BE2C (cell line): Measurements from ENCODE around the gene SLC12A4.

Experiments
- DNase-seq: peaks from one replicate; pipeline ENCODE4 v3.0.0-alpha.2; 2020
- H3K27me3 ChIP-seq: fragments of 250-450 bp; sonication (Bioruptor Pico); 2 replicates; pipeline ENCODE4 v1.5.1; 2020; ENCODE audit warnings: mild to moderate bottlenecking
- H3K36me3 ChIP-seq: fragments of 250-450 bp; sonication (Bioruptor Pico); 2 replicates; pipeline ENCODE4 v1.5.1; 2020; ENCODE audit warnings: mild to moderate bottlenecking
- H3K4me1 ChIP-seq: fragments of 250-450 bp; sonication (Bioruptor Pico); 2 replicates; pipeline ENCODE4 v1.5.1; 2020
- H3K4me3 ChIP-seq: 2 replicates; pipeline ENCODE4 v1.5.1; 2011; ENCODE audit warnings: low read depth, low read length
- H3K9me3 ChIP-seq: fragments of 250-450 bp; sonication (Bioruptor Pico); 2 replicates; pipeline ENCODE4 v1.5.1; 2020
- TF ChIP-seq, protein P1 (sequence below): IDR thresholded peaks from 2 replicates; pipeline ENCODE4 v1.5.1; 2012; ENCODE audit warnings: mild to moderate bottlenecking, low read depth, low read length

Gene SLC12A4

DNA sequence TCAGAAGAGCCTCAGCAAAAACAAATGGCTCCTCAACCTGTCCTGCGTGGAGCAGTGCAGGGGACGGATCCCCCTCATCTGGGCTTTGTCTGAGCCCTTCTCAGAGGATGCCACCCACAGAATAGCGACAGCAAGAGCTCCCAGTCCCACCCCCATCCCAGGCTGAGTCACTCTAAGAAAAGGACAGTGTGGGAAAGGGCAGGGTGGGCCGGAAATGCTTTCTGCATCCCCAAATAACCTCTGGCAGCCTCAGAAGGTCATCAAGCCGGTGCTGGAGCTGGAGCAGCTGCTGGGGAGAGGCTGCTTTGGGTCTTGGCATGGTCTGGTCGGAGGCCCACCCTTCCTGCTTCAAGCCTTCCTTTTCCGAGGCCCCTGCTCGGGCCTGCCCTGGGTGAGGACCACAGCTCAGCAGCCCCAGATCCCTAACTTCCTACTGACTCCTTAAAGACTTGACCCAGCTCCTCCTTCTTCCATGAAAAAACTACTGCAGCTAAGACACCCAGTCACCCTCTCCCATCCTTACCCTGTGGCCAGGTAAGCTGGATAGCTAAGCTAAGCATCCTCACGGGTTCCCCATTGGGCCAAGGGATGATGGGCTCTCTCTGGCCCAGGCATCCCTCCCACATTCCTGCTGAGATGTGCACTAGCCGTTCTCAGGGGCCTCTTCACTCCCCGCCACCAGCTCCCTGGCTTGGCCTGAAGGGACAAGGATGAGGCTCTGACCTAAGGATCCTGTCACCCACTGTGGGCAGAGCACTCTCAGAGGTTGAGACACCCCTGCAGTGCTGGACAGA, 8.7 kb downstream of the SLC12A4 start:
- H3K4me3 ChIP-seq = no peak overlapping the region
- no peaks in the 10 kb centered on the region for H3K36me3 ChIP-seq
- H3K9me3 ChIP-seq = no peaks in the 10 kb centered on the region
- H3K4me1 ChIP-seq = peaks cover 10% of the 10 kb centered on the region
- DNase-seq = no peak
- TF ChIP-seq, protein P1, sequence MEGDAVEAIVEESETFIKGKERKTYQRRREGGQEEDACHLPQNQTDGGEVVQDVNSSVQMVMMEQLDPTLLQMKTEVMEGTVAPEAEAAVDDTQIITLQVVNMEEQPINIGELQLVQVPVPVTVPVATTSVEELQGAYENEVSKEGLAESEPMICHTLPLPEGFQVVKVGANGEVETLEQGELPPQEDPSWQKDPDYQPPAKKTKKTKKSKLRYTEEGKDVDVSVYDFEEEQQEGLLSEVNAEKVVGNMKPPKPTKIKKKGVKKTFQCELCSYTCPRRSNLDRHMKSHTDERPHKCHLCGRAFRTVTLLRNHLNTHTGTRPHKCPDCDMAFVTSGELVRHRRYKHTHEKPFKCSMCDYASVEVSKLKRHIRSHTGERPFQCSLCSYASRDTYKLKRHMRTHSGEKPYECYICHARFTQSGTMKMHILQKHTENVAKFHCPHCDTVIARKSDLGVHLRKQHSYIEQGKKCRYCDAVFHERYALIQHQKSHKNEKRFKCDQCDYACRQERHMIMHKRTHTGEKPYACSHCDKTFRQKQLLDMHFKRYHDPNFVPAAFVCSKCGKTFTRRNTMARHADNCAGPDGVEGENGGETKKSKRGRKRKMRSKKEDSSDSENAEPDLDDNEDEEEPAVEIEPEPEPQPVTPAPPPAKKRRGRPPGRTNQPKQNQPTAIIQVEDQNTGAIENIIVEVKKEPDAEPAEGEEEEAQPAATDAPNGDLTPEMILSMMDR = no peak
- no peaks in the 10 kb centered on the region for H3K27me3 ChIP-seq

DNA sequence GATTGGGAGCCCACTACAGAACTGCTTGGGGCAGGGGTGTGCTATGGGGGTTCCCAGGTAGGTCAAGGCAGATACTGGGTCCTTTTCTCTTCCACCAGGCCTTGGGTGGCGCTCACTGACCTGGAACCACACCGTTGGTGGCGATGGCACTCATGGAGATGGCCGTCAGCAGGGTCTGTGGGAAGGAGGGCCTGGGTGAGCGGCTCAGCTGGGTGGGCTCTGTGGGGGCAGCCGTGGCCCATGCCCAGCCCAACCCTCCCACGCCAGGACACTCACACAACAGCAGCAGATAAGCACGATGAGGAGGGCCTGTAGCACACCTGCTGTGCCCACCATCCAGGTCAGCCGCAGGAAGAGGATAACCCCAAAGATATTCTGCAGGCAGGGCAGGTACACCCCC, 10.8 kb downstream of the SLC12A4 start:
- Histone ChIP-seq H3K4me1 (peaks cover 10% of the 10 kb centered on the region), H3K36me3 (no peaks in the 10 kb centered on the region), H3K9me3 (no peaks in the 10 kb centered on the region), H3K4me3 (no peak overlapping the region), H3K27me3 (no peaks in the 10 kb centered on the region)
- TF ChIP-seq, protein P1 = no peak
- DNase-seq = no peak

DNA sequence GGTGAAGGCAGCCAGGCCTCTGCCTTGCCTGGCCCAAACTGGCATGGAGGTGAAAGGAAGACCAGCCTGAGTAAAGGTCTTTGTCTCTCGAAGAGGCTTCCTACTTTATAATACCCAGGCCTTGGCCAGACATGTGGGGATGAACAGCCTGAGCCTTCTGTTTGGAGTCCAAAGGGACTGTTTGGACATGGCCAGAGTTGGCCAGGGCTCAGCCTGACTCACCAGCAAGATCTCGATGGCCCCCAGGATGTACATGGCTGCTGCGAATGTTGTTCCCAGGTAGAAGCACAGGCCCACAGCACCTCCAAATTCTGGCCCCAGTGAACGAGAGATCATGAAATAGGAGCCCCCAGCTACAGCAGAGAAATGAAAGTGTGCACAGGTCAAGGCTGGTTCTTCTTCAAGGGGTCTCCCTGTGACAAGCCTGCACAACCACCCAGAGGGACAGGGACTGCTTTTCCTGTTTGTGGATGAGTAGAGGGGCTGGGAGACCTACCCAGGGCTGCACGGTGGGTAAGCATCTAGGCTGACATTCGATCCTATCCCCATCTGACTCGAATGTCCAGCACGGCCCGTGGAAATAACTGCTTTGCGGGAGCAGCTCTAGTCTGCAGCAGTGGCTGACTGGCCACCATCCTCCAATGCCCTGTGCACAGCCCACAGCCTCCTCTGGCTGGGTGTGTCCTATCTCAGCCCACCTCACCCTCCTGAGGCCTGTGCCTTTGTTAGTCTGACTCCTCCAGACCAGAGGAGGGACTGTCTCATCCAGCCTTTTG, 13.8 kb downstream of the SLC12A4 start:
- H3K36me3 ChIP-seq = no peaks in the 10 kb centered on the region
- peaks cover 9% of the 10 kb centered on the region for H3K4me1 ChIP-seq
- no peak for DNase-seq
- H3K4me3 ChIP-seq = no peak overlapping the region
- TF ChIP-seq, protein P1 = no peak
- no peaks in the 10 kb centered on the region for H3K9me3 ChIP-seq
- no peaks in the 10 kb centered on the region for H3K27me3 ChIP-seq

DNA sequence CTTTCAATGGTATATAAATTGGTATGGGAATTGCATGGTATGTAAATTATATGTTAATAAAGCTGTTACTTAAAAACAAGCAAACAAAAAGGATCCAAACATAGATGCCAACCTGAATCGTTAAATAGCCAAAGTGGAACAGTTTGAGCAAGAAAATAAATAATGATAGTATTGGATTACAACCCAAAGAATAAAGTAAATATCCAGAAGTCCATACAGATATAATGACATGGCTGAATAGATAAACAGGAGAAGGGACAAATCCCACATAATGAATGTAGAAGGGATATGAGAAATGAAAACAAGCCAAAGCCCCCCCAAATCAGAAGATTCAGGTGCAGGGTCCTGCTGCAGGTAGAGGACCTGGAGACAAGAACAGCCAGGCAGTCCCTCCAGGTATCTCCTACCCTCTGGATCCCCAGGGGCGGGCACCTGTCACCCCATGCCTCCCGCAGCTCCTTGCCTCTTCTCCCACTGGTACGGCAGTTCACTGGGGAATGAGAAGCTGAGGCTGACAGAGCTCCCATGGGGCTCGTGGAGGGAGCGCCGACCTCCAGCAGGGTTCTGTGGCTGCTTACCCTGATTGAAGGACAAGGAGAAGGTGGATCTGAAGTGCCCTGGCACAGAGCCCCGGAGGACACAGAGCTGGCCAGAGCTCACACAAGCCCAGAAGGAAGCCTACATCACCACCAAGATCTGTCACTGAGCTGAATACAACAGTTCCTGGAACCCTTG, 14.6 kb downstream of the SLC12A4 start:
- H3K4me3 ChIP-seq = no peak overlapping the region
- H3K9me3 ChIP-seq = no peaks in the 10 kb centered on the region
- peaks cover 9% of the 10 kb centered on the region for H3K4me1 ChIP-seq
- no peaks in the 10 kb centered on the region for H3K36me3 ChIP-seq
- TF ChIP-seq, protein P1 = no peak
- DNase-seq = no peak
- H3K27me3 ChIP-seq = no peaks in the 10 kb centered on the region

DNA sequence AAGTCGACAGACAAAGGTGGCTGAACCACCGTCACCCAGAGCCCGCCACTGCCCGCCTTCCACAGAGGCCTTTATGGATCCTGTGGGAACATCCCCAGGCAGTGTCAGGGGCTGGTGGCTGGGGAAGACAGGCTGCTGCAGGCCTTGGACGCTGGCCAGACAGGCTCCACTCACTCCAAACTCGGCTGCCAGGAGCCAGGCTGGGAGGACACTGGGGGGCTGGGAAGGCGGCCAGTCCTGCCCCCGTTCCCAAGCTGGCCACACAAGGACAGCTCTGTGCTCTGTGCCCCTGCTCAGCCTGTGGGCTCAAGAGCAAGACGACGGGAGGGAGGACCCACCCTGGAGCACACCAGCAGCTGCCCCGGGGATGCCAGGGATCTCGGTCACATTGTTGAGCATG, 17.0 kb downstream of the SLC12A4 start:
- no peaks in the 10 kb centered on the region for H3K36me3 ChIP-seq
- H3K27me3 ChIP-seq = no peaks in the 10 kb centered on the region

More for the DNA sequence above, 17.0 kb downstream of the SLC12A4 start:
- Histone ChIP-seq H3K4me3 (no peak overlapping the region), H3K4me1 (peaks cover 9% of the 10 kb centered on the region), H3K9me3 (no peaks in the 10 kb centered on the region)
- DNase-seq = peak; percentile 84
- TF ChIP-seq, protein P1 = no peak
